Uterus (tissue), 2 donors: ENCODE results near the gene PCDHGC5.

Experiments used
- CTCF ChIP-seq, 4 experiments: fragments of 200-600 bp in 2 of 4; fragments of 450-650 bp in 2 of 4; sonication (generic) in 2 of 4; IDR thresholded peaks; one replicate each; pipeline ENCODE4 v1.5.1; 2016 to 2019; ENCODE audit warnings: antibody characterized with exemption in 4 of 4, mild to moderate bottlenecking in 2 of 4, moderate library complexity in 1 of 4
- POLR2A ChIP-seq, 2 donors: fragments of 450-650 bp; IDR thresholded peaks; one replicate each; pipeline ENCODE4 v1.6.1; 2016; ENCODE audit warnings: antibody characterized with exemption in 2 of 2, mild to moderate bottlenecking in 1 of 2, moderate library complexity in 1 of 2

GRCh38 chr5:141515141-141515540, 26.3 kb downstream of the PCDHGC5 start:
- no peak for TF ChIP-seq CTCF (IDR thresholded peaks at IDR 0.05)
- TF ChIP-seq POLR2A (IDR thresholded peaks at IDR 0.05): no peak
